Osteoblast (primary cell): Measurements from ENCODE around the gene GLIS2. TPM values are rescaled to one million over a fixed set of nuclear protein-coding genes. Genes with fewer than 3 reads are reported as not detected.
A peak's percentile ranks its signal among the peaks of the same experiment; 100 is the strongest.

Source experiments
- DNase-seq: peaks from one replicate; pipeline ENCODE4 v3.0.0; 2011; ENCODE audit warnings: low spot score, mixed read lengths; ENCODE audit not compliant: insufficient read length; ENCODE audit errors: missing footprints
- H2AFZ ChIP-seq: 2 replicates; pipeline ENCODE4 v1.6.0; 2011; ENCODE audit warnings: mild to moderate bottlenecking, low read length
- H3K27ac ChIP-seq: 2 replicates; pipeline ENCODE4 v1.5.1; 2011; ENCODE audit warnings: mild to moderate bottlenecking, low read depth, low read length, moderate library complexity
- H3K27me3 ChIP-seq: 2 replicates; pipeline ENCODE4 v1.6.0; 2012; ENCODE audit warnings: mild to moderate bottlenecking, control low read depth, inconsistent platforms, low read length, moderate library complexity; ENCODE audit not compliant: insufficient read depth
- H3K36me3 ChIP-seq: 2 replicates; pipeline ENCODE4 v1.5.1; 2011; ENCODE audit warnings: mild to moderate bottlenecking, low read length, control low read depth, moderate library complexity; ENCODE audit not compliant: insufficient read depth
- H3K4me1 ChIP-seq: 2 replicates; pipeline ENCODE4 v1.5.1; 2011; ENCODE audit warnings: mild to moderate bottlenecking, low read length, control low read depth, moderate library complexity; ENCODE audit not compliant: insufficient read depth
- H3K4me2 ChIP-seq: 2 replicates; pipeline ENCODE4 v1.6.0; 2011; ENCODE audit warnings: mild to moderate bottlenecking, low read length; ENCODE audit not compliant: insufficient read depth
- H3K4me3 ChIP-seq: fragments of 200-600 bp; sonication (generic); 3 replicates; pipeline ENCODE4 v1.5.1; 2012; ENCODE audit warnings: mild to moderate bottlenecking, low read length, inconsistent platforms; ENCODE audit not compliant: insufficient read depth
- H3K79me2 ChIP-seq: 2 replicates; pipeline ENCODE4 v1.6.0; 2012; ENCODE audit warnings: mild to moderate bottlenecking, low read length, control low read depth, inconsistent platforms; ENCODE audit not compliant: insufficient read depth
- H3K9me3 ChIP-seq: 2 replicates; pipeline ENCODE4 v1.5.1; 2011; ENCODE audit warnings: low read depth, low read length, control low read depth
- H4K20me1 ChIP-seq: 2 replicates; pipeline ENCODE4 v1.6.0; 2012; ENCODE audit warnings: mild to moderate bottlenecking, low read length, control low read depth; ENCODE audit not compliant: insufficient read depth
- CTCF ChIP-seq: IDR thresholded peaks from 2 replicates; pipeline ENCODE4 v1.5.1; 2011; ENCODE audit warnings: mild to moderate bottlenecking, low read depth, low read length, moderate library complexity; ENCODE audit errors: extremely low read depth
- total RNA-seq: library from RNA; depleted of rRNA; stranded (reverse); fragments of >200 nt; gene quantifications from 2 replicates; pipeline ENCODE4 v1.2.3, GENCODE V29; 2012

GLIS2 gene
- total RNA-seq, 1 donor = 5.4 TPM

- Histone ChIP-seq H3K79me2 (peaks cover 63% of the 10 kb centered on the region), H3K9me3 (no peaks in the 10 kb centered on the region), H3K27me3 (no peaks in the 10 kb centered on the region), H2AFZ (no peak overlapping the region), H3K27ac (peak overlapping the region; percentile 39), H3K4me1 (peaks cover 26% of the 10 kb centered on the region), H3K4me2 (no peak overlapping the region), H3K4me3 (no peak overlapping the region), H3K36me3 (no peaks in the 10 kb centered on the region), H4K20me1 (peaks cover 36% of the 10 kb centered on the region)
- TF ChIP-seq CTCF = no peak
- no peak for DNase-seq
These were observed 32.1 kb downstream of the GLIS2 start for GRCh38 chr16:4347765-4348509.

- H3K27me3 ChIP-seq = no peaks in the 10 kb centered on the region
These were observed 33.5 kb downstream of the GLIS2 start for GRCh38 chr16:4349332-4349731.

GRCh38 chr16:4350365-4350786 lies 34.5 kb downstream of the GLIS2 start:
- no peaks in the 10 kb centered on the region for H3K36me3 ChIP-seq
- peaks cover 22% of the 10 kb centered on the region for H4K20me1 ChIP-seq
- no peaks in the 10 kb centered on the region for H3K9me3 ChIP-seq
- no peak for DNase-seq
- no peaks in the 10 kb centered on the region for H3K27me3 ChIP-seq
- peaks cover 21% of the 10 kb centered on the region for H3K4me1 ChIP-seq
- H2AFZ ChIP-seq = peak overlapping the region; percentile 80
- peaks cover 45% of the 10 kb centered on the region for H3K79me2 ChIP-seq
- peak overlapping the region; percentile 86 for H3K4me3 ChIP-seq
- peak overlapping the region; percentile 85 for H3K4me2 ChIP-seq
- peak overlapping the region; percentile 70 for H3K27ac ChIP-seq
- no peak for TF ChIP-seq CTCF

More at GRCh38 chr16:4349332-4349731, 33.5 kb downstream of the GLIS2 start:
- H3K36me3 ChIP-seq = no peaks in the 10 kb centered on the region
- no peak for TF ChIP-seq CTCF
- no peak overlapping the region for H3K4me3 ChIP-seq
- H4K20me1 ChIP-seq = peaks cover 26% of the 10 kb centered on the region
- no peak overlapping the region for H3K4me2 ChIP-seq
- H3K9me3 ChIP-seq = no peaks in the 10 kb centered on the region
- H3K4me1 ChIP-seq = peaks cover 21% of the 10 kb centered on the region
- peaks cover 51% of the 10 kb centered on the region for H3K79me2 ChIP-seq
- no peak for DNase-seq
- no peak overlapping the region for H2AFZ ChIP-seq
- H3K27ac ChIP-seq = no peak overlapping the region

GRCh38 chr16:4350787-4351659 lies 35.2 kb downstream of the GLIS2 start, which contains the start of gene PAM16:
Gene PAM16 (minus strand): TSS chr16:4351321. CDS start chr16:4351234, 87 bp downstream.
- peaks cover 21% of the 10 kb centered on the region for H3K4me1 ChIP-seq
- no peak for TF ChIP-seq CTCF
- peak within 1 kb of the TSS; percentile 86 for H3K4me3 ChIP-seq
- H3K27me3 ChIP-seq = no peaks in the 10 kb centered on the region
- H2AFZ ChIP-seq = peak within 1 kb of the TSS; percentile 80
- peaks cover 39% of the 10 kb centered on the region for H3K79me2 ChIP-seq
- peak within 1 kb of the TSS; percentile 85 for H3K4me2 ChIP-seq
- H3K27ac ChIP-seq = peak within 1 kb of the TSS; percentile 70
- peak; percentile 99 for DNase-seq
- H3K9me3 ChIP-seq = no peaks in the 10 kb centered on the region
- peaks cover 16% of the 10 kb centered on the region for H4K20me1 ChIP-seq
- H3K36me3 ChIP-seq = no peaks in the 10 kb centered on the region
